SU-DHL-6 (cell line): ENCODE results near the gene MAP1LC3B2.

ENCODE experiments used
- H2AFZ ChIP-seq: fragments of 200-600 bp; sonication (generic); 2 replicates; pipeline ENCODE4 v1.6.1; 2014; ENCODE audit warnings: low read depth, mild to moderate bottlenecking, moderate library complexity, mixed read lengths, antibody characterized with exemption, low read length; ENCODE audit not compliant: severe bottlenecking
- H3F3A ChIP-seq: fragments of 200-600 bp; shearing (Covaris generic); 2 replicates; pipeline ENCODE4 v1.6.0; 2016; ENCODE audit warnings: antibody characterized with exemption, mild to moderate bottlenecking; ENCODE audit not compliant: insufficient read depth
- H3K27ac ChIP-seq: fragments of 200-600 bp; sonication (generic); 2 replicates; pipeline ENCODE4 v1.5.1; 2016; ENCODE audit warnings: low read depth, mild to moderate bottlenecking, low read length, moderate library complexity, mixed read lengths
- H3K27me3 ChIP-seq: fragments of 200-600 bp; sonication (generic), shearing (Covaris generic); 2 replicates; pipeline ENCODE4 v1.6.0; 2014; ENCODE audit warnings: mild to moderate bottlenecking, low read length
- H3K36me3 ChIP-seq: fragments of 200-600 bp; sonication (generic); 2 replicates; pipeline ENCODE4 v1.6.1; 2014; ENCODE audit warnings: mild to moderate bottlenecking, low read length, mixed read lengths
- H3K4me2 ChIP-seq: fragments of 300-600, 200-600 bp; shearing (Covaris generic), sonication (generic); 2 replicates; pipeline ENCODE4 v1.6.0; 2014; ENCODE audit warnings: low read length, low read depth, mild to moderate bottlenecking; ENCODE audit not compliant: poor library complexity, severe bottlenecking
- H3K4me3 ChIP-seq: fragments of 200-600 bp; sonication (generic); 2 replicates; pipeline ENCODE4 v1.5.1; 2014; ENCODE audit warnings: antibody characterized with exemption, low read length, mild to moderate bottlenecking, mixed read lengths; ENCODE audit not compliant: insufficient read depth, poor library complexity, severe bottlenecking
- H3K79me2 ChIP-seq: fragments of 200-600 bp; sonication (generic); 2 replicates; pipeline ENCODE4 v1.6.1; 2014; ENCODE audit warnings: mild to moderate bottlenecking, low read length, moderate library complexity; ENCODE audit not compliant: insufficient read depth
- H3K9ac ChIP-seq: fragments of 200-600 bp; sonication (generic); 2 replicates; pipeline ENCODE4 v1.7.0; 2014; ENCODE audit warnings: mild to moderate bottlenecking, low read length
- H3K9me2 ChIP-seq: fragments of 200-600 bp; sonication (generic); replicated peaks from 2 replicates; pipeline ENCODE4 v1.6.1; 2014; ENCODE audit warnings: low read length; ENCODE audit not compliant: insufficient read depth
- H3K9me3 ChIP-seq: fragments of 200-600 bp; sonication (generic); 2 replicates; pipeline ENCODE4 v1.6.1; 2014; ENCODE audit warnings: low read length, mixed read lengths; ENCODE audit not compliant: insufficient read depth
- H4K20me1 ChIP-seq: fragments of 200-600 bp; sonication (generic); 2 replicates; pipeline ENCODE4 v1.6.1; 2014; ENCODE audit warnings: low read depth, mild to moderate bottlenecking, antibody characterized with exemption, low read length, moderate library complexity, mixed read lengths
- EZH2phosphoT487 ChIP-seq: fragments of 200-600 bp; sonication (generic), shearing (Covaris generic); conservative IDR thresholded peaks from 2 replicates; pipeline ENCODE4 v1.6.1; 2018; ENCODE audit warnings: mild to moderate bottlenecking, antibody characterized with exemption, low read length, moderate library complexity, mixed read lengths
- TF ChIP-seq, protein P1 (sequence below): fragments of 200-600 bp; sonication (generic); IDR thresholded peaks from one replicate; pipeline ENCODE4 v1.5.1; 2017; ENCODE audit warnings: antibody characterized with exemption, mild to moderate bottlenecking, low read length, moderate library complexity; ENCODE audit not compliant: insufficient read depth, poor library complexity, severe bottlenecking

MAP1LC3B2 gene

DNA sequence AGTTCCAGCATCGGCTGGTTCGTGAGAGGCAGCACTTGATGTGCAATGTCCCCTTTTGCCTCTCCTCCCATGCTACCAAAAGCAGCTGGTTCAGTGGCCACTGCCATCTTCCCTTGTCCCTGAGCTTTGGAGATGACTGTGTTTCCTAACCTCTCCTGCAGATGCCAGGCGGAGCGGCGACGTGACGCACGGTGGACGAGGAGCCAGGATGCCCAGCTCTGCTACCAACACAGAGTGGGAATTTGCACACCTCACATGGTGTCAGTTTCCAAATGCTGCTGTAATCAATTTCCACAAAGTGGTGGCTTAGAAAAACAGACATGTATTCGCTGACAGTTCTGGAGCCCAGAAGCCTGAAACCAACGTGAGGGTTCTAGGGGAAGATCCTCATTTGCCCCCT is 42.5 kb upstream of the MAP1LC3B2 start:
- no peaks in the 10 kb centered on the region for H3F3A ChIP-seq
- no peaks in the 10 kb centered on the region for H3K36me3 ChIP-seq
- H3K27me3 ChIP-seq, result no peaks in the 10 kb centered on the region; the same call in 1 of the 2 replicates
- H3K9me2 ChIP-seq, result no peaks in the 10 kb centered on the region
- H2AFZ ChIP-seq, result no peak overlapping the region
- H3K4me3 ChIP-seq, result no peak overlapping the region
- TF ChIP-seq, protein P1, sequence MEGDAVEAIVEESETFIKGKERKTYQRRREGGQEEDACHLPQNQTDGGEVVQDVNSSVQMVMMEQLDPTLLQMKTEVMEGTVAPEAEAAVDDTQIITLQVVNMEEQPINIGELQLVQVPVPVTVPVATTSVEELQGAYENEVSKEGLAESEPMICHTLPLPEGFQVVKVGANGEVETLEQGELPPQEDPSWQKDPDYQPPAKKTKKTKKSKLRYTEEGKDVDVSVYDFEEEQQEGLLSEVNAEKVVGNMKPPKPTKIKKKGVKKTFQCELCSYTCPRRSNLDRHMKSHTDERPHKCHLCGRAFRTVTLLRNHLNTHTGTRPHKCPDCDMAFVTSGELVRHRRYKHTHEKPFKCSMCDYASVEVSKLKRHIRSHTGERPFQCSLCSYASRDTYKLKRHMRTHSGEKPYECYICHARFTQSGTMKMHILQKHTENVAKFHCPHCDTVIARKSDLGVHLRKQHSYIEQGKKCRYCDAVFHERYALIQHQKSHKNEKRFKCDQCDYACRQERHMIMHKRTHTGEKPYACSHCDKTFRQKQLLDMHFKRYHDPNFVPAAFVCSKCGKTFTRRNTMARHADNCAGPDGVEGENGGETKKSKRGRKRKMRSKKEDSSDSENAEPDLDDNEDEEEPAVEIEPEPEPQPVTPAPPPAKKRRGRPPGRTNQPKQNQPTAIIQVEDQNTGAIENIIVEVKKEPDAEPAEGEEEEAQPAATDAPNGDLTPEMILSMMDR, result no peak
- no peak for TF ChIP-seq EZH2phosphoT487
- H3K79me2 ChIP-seq, result no peaks in the 10 kb centered on the region
- no peaks in the 10 kb centered on the region for H4K20me1 ChIP-seq
- no peak overlapping the region for H3K9ac ChIP-seq
- no peak overlapping the region for H3K4me2 ChIP-seq
- H3K9me3 ChIP-seq, result 0 out of 2 replicates have a peak, but pooled peaks cover 5% of the 10 kb centered on the region
- H3K27ac ChIP-seq, result no peak overlapping the region

DNA sequence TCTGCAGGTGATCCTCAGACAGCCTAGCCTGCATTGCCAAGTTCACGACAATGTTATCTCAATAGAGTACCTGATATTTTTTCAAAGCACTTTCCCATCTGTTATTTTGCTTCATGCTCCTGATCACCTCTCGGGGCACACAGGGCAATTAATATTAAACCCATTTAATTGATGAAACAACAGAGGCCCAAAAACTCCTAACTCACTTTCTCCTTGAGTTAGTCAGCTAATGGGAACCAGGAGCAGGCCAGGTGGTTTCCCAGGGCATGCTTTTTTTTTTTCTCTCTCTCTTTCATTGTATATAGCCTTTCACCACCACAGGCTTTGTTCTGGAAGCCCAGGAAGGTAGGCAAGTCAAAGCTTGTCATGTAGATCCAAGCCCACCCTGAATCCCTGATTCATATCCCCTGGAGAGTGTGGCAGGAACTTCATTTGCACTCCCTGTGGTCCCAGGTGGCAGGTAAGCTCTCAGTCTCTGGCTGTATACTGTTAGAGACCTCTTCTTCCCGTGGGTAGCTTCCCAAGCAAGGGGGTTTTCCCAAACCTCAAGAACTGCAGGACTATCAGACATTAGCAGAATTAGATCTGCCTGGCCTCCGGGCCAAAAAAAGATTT is 41.6 kb upstream of the MAP1LC3B2 start:
- Histone ChIP-seq H3K4me3 (no peak overlapping the region), H3K79me2 (no peaks in the 10 kb centered on the region), H3K4me2 (no peak overlapping the region), H3K9me3 (0 out of 2 replicates have a peak, but pooled peaks cover 5% of the 10 kb centered on the region), H3K27me3 (no peaks in the 10 kb centered on the region; the same call in 1 of the 2 replicates), H2AFZ (no peak overlapping the region), H3K9ac (no peak overlapping the region), H3K9me2 (no peaks in the 10 kb centered on the region), H3K27ac (no peak overlapping the region), H3F3A (no peaks in the 10 kb centered on the region), H3K36me3 (no peaks in the 10 kb centered on the region), H4K20me1 (no peaks in the 10 kb centered on the region)
- TF ChIP-seq, protein P1, result no peak
- TF ChIP-seq EZH2phosphoT487, result no peak

DNA sequence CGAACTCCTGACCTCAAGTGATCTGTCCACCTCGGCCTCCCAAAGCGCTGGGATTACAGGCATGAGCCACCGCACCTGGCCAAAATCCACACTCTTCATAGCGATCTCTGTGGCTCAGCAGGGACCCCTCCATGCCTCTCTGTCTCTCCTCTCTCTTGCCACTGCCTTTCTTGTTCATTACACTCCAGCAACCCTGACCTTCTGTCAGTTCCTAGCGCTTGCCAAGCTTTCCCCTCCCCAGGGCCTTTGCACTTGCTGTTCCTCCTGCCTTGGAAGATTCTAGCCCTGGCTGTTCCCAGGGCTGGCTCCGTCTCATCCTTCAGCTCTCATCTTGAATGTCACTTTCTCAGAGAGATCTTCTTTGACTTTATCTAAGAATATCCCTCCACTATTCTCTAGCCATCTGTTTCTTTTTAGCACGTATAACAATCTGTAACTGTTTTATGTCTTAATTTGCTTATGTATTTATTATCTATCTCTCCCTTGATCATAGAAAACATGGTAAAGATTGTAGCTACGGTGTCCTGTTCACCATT is 38.9 kb upstream of the MAP1LC3B2 start:
- Histone ChIP-seq H3K9ac (no peak overlapping the region), H3K79me2 (no peaks in the 10 kb centered on the region), H3K9me3 (no peaks in the 10 kb centered on the region), H2AFZ (no peak overlapping the region), H3K27me3 (no peaks in the 10 kb centered on the region; the same call in 1 of the 2 replicates), H3K4me2 (no peak overlapping the region), H3K9me2 (no peaks in the 10 kb centered on the region), H3K27ac (no peak overlapping the region), H3K36me3 (no peaks in the 10 kb centered on the region), H3F3A (no peaks in the 10 kb centered on the region), H3K4me3 (no peak overlapping the region), H4K20me1 (no peaks in the 10 kb centered on the region)
- TF ChIP-seq, protein P1, result no peak
- no peak for TF ChIP-seq EZH2phosphoT487
